HG02981 (cell line): ENCODE data around the gene PDZRN3.

Experiments used
- ATAC-seq: cut with Tn5 transposase; IDR thresholded peaks from one replicate; pipeline ENCODE4 v1.9.1; 2021; ENCODE audit warnings: mild to moderate bottlenecking, moderate library complexity; ENCODE audit not compliant: unreplicated experiment

Gene PDZRN3

DNA sequence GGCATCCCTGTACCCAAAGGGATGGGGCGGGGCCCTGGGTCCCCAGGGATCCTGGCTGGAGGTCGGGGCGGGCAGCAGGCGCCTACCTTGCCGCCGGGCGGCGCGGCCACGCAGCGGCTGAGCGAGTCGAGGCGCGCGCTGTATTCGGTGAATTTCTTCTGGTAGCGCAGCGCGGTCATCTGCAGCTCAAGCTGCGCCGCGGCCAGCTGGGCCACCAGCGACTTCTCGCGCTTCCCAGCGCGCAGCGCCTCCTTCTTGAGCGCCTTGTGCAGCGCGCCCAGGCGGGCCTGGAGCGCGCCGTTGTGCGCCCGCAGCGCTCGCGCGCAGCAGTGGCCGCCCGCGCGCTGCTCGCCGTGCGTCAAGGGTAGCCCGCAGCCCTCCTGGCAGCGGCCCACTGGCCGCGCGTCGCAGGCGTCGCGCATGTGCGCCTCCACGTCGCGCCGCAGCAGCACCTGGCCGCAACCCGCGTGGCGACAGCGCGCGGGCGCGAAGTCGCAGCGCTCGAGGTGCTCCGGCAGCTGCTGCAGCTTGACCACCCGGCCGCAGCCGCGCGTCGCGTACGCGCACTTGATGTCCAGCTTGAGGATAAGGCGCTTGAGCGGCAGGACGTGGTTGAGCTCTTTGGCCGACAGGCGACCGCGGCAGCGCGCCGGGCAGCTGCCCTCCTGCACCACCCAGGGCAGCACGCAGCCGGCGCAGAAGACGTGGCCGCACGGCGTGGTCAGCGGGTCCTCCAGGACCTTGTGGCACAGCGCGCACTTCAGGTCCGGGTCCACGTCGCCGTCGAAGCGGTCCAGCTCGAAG is 522 bp downstream of the PDZRN3 start:
- no peak for ATAC-seq

DNA sequence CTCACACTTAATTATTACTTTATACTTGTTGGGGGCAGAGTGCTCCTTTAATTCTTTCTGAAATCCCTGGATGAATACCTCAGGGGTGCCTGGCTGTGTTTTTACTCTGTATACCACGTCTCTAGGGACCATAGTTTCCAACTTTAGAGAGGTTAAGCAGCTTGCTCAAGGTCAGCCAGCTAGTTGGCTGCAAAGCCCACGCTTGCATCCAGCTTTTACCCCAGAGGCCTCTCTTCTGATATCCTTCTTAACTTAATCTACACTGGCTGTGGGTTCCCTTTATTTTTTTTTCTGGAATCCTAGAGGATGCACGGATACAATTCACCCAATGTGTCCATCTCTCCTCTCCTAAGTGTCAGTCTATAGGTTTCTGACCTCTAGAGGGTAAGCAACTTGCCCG is 1.4 kb downstream of the PDZRN3 start:
- no peak for ATAC-seq

DNA sequence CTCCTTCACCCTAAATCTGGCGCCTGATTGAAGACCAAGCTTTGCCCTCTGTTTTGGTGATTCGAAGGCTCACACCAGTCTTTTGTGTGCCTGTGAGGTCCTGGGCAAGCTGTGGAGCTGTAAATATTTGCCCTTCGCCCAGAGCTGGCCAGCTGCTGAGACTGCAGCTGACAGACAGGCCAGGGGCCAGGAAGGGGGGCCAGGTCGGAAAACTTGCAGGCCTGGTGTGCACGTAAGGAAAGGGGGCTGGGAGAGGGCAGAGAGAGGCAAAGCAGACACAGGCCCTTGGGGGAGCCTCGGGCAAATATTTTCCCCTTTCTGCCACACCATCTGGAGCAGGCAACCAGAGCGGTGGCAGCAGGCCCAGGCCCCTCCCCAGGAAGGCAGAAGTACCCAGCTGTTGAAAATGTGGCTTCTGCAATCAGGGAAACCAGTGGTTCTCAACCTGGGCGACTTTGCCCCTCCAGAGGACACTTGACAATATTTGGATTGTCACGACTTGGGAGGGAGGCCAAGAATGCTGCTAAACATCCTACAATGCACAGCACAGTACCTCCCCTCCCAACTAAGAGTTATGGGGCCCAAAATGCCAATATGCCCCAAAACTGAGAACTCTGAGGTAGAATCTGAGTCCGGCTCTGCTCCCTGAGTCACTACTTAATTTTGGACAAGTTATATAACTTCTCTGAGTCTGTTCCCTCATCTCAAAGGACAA is 2.5 kb downstream of the PDZRN3 start:
- no peak for ATAC-seq

DNA sequence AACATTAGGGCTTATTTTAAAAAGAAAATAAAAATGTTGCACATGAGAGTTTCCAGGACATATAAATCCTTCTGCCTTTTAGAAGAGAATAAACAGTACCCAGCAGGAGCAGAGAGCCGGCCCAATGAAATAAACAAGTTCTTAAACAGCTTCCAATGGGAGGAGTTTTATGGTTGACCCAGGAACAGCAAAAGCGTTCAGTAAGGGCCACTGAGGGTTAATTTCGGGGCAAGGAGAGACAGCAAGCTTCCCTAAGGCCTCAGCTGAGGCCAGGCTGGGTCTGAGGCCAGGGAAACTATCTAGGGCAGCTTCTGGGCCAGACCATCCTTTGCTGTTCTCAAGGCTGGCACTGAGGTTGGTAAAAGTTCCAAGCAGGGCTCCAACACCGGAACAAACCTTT is 3.4 kb downstream of the PDZRN3 start:
- no peak for ATAC-seq

DNA sequence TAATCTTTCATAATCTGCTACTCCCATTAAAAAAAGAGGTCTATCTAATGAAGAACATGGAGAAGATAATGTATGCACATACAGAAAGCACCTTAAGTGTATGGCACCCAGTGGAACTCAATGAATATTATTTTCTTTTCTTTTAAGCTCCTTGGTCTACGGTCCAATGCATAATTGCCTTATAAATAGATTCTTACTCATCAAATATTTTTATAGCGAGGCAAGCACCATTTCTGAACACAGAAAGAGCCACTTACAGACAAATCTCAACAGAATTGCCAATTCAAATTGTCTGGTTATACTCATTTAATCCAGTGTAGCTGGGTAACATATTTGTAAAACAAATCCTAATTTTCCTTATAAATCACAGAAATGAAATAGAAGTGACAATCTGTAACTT is 6.3 kb downstream of the PDZRN3 start:
- ATAC-seq = no peak

DNA sequence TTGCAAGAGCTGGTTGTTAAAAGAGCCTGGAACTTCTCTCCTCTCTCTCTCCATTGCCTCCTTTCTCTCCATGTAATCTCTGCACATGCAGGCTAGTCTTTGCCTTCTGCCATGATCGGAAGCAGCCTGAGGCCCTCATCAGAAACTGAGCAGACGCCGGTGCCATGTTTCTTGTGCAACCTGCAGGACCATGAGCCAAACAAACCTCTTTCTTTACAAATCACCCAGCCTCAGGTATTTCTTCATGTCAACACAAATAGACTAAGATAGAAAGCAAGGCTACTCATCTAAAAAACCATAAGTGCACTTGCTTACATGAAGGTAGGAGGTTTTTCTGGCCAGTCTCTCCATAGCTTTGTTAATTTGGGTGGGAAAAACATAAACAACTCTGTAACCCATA is 8.7 kb downstream of the PDZRN3 start:
- no peak for ATAC-seq

DNA sequence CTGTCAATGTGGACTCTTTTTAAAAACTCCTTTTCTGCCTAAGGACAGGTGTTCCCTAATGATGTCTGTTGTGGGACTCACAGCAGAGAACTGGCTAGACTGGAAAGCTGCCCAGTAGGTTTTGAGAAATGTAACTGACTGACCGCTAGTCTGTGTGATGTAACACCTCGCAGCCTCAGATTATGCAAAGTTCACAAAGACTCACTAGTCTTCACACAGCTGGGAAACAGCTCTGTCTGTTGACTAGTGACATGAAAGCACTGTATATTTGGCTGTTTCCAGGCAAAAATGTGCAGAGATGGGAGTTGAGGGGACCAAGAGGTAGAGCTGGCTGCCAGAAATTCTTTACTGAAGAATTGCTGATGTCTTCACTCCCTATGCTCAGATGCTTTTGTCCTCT is 10.3 kb downstream of the PDZRN3 start:
- ATAC-seq = no peak

DNA sequence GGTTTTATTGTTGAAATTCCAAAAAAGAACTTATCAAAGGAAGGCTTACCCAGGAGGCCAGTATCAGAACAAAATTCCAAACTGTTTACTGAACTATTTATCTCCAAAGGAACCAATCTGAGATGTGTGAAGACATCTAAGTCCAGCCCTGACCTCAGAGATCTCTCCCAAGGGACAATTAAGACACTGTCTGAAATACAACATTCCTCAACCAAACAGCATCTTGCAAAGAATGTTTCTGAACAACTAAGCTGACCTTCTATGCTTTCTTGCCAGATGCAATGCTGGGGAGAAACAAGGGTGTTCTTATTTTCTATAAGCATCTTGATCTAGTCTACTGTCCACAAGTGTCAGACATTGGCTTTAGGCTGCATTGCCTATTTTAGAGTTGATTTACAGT is 13.6 kb downstream of the PDZRN3 start:
- ATAC-seq = no peak

DNA sequence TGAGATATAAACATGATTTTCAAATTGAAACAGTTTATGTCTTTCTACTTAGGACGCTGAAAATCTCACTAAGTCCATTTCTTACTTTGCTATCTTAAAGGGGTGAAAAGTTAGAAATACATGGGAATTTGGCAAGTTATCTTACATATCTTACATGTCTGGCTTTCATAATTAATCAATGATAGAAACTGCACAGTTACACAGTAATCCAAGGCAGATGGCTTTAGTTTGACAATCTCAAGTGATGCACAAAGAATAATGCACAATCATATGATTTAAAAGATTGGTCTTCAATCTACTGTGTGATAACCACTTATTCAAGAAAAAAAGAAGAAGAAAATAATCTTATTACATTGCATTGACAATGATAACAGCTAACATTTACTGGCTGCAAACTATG is 14.2 kb downstream of the PDZRN3 start:
- ATAC-seq = no peak

DNA sequence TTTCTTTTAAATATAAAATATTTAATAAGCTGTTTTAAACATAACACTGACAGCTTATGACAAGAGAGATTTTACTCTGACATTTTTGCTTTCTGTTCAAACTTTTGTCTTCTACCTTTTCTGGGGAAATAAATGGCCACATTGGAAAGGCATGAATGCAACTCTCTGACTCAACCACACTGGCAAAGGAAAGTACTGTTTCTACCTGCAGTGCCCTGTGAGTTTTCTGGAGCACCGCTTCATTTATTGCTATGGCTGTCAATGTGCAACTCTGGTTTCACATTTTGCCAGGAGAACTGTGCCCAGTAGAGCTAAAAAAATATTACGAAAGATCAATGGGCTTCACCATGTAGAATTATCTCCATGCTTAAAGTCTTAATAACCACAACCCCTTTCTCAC is 15.1 kb downstream of the PDZRN3 start:
- ATAC-seq = no peak

DNA sequence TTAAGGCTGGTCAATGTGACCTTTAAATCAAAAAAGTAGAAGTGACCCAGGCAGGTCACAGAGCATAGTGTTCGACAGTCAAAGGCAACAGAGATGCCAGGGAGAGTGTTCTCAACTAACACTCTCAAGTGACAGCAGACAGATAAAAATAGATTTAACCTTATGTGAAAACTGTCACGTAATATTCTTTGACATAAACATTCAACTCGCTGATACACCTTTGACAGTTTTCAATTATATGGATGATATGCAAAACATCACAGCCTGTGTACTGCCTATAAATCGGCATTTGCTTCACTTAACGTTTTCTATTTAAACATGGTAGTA is 15.5 kb downstream of the PDZRN3 start:
- ATAC-seq = no peak

DNA sequence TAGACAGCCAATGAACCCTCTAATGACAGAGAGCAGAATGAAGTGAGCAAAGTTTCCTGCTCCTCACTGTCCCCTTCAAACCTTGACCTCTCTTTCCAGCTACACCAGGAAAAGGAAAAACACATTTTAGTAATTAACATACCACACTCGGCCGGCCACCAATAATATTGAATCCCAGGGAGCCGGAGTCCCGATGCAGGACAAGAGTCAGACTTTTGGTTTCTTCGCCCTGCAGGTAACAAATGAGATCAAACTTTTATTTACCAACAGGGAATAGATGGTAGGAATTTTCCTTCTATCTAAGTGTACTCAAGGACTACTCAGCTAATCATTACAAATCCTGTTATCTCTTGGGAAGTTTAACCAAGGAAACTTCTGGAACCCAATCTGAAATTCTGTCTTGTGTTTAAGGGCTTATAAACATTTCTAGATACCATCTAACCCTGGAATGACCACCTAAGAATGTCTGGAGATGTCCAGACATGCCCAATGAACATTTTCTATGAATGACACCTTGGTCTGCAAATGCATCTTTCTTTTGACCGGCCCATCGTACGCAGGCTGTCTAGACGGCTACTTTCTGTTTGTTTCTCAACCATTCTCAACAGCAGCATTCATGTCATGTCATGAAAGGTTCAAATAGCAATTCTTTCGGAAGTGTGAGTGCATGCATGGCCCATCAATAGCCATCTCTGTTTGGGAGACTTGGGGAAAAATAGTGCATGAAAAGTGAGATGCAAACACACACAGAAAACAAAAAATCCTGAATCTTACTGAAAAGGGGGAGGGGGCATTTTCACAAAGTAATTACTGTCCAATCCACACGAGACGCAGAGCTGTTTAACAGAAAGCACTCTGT is 16.1 kb downstream of the PDZRN3 start:
- ATAC-seq = no peak

DNA sequence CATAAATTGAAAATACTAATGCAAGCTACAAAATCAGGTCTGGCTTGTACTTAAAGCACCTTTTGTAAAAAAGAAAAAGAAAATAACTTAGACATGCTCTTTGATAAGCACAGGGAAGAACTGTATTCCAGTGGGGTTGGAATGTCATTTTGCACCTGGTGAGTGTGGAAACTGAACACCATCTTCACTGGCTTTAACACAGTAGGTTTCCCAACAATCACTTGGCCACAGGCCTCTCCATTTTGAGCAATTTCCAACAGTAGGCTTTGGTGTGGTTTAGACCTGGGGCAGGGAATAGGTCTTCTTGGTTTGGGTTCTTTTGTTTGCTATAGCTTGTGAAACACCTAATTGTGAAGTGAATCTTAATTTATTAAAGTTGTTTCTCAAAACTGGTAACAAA is 18.9 kb downstream of the PDZRN3 start:
- ATAC-seq = no peak

DNA sequence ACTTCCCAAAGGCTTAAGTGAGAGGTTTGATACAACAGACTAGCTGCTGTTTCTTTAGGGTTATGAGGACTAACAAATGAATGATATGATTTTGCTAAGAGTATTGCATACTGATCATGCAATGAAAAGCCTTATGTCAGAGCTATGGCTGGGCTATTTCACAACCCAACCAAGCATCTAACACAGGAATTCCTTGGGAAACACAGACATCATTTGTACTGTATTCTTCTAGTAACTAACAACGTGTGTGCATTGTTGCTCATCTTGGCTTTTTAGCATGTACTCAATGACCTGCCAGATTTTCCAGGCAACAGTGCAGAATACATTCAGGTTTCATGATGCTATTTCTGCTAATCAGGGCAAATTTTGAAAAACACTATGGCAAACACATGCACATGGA is 19.3 kb downstream of the PDZRN3 start:
- no peak for ATAC-seq

DNA sequence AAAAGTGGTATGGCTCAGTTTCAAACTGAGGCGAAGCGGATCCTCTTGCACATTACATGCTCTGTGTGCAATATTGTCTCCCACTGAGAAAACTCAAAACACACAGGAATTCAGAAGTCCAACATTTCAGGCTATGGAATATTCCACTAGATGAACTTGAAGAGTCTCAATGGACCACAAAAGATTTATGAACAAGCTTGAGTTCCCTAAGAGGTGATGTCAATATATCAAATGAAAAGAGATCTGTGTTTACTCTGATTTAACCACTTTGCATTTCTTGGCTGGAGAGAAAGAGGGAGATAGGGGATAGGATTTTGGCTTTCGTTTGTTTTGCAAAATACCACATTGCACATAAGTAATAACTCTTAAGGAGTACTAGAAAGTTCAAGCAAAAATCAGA is 20.3 kb downstream of the PDZRN3 start:
- no peak for ATAC-seq

DNA sequence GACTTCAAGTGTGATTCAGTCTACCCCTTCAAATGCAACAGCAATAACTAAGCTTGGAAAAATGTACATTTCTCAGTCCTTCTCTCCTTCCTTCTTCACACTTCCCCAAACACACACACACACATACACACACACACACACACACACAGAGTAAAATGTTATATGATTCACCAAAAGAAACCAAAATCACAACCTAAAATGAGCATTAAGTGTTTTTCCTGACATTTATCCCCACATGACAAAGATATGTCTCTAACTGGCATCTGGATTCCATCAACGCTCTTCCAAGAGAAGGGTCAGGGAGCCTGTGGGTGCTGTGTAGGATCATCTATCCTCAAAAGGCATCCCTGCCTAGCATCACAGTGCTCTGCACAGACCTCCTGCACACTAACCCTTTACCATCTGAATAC is 21.0 kb downstream of the PDZRN3 start:
- ATAC-seq = no peak

DNA sequence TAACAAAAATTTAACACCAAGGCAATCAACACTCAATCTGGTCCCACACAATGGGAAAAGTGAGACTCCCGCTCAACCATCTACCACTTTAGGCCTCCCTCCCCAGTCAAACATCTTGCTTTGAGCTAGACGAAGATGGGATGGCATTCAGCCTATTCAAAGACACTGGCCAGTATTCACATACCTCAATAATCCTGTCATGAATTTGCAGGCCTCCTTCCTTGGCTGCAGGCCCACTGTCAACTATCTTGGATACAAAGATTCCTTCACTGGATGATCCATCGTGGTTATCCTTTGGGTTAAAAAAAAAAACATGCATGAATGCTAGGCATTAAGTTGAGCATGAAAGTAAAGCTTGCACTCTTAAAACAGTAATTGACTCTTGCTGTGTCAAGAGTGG is 22.6 kb downstream of the PDZRN3 start:
- no peak for ATAC-seq

DNA sequence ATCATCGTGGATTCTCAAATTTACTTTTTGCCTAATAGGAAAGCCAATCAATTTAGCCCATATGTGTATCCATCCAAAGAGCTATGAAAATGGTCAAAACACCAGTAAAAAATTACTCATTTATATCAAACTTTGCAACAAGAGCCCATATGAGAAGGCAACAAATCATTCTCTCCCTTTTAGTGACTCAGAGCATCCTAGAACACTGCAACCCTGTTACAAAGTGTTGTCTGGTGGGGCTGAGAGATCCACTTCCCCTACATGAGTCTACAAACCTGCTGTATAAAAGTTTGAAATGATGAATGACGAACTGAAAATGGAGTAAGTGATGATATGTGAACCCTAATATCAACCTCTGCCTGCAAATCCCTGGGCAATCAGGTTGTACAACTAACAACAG is 23.3 kb downstream of the PDZRN3 start:
- no peak for ATAC-seq

DNA sequence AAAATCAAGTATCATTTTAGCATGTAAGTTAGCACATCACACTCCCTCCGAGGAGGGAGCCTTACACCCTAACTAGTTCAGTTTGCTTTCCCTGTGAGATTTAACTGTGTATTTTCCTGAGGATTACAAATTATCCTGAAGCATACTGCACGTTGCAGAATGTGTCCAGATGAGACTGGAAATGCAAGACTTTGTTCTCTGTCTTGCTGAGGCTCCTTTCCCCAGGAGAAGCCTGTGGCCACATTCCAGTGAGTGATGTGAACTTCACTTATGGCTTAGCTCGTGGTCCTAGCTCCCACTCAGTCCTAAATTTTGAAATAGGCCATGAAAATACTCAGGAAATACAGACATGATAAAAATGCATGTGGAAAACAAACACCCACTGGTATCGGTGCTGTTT is 23.7 kb downstream of the PDZRN3 start:
- ATAC-seq = no peak

DNA sequence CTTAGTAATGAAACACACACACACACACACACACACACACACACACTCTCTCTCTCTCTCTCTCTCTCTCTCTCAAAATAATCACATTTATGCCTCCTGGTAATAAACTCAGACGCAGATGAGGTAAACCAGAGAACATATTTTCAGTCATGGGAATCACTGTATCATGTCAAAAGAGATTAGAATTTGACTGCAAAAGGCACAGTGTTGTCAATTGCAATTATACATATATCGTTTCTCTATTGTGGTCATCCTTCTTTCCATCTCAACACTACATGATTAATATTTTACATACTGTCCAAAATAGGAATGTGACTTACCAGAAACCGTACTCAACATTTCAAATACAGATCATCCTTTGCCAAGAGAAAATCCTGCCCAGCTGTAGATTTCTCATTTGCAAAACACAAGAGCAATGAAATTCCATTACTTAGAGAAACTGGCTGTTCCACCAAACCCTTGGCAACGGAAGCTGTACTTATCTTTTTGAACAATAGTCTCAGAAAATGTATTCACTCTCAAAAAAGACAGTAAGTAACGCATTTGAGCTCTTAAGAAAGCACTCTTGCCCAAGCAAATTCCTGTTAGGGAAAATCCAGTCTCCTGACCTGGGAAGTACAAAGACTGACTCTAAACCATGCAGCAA is 24.3 kb downstream of the PDZRN3 start:
- no peak for ATAC-seq

DNA sequence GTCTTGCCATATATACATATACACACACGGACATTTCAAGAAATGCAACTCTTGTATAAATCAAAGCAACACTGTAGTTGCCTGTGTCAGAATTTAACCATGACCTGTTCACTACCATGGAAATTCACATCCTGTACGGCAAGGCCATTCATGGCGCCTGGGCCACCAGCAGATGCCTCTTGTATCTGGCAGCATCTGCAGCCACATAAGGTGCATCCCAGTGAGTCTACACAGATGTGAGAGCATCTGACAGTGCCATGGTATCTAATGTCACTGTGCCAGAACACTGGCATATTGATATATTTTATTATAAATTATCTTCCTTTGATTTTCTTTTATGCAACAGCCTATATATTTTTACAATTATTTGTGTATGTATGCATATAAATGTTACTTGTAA is 25.1 kb downstream of the PDZRN3 start:
- no peak for ATAC-seq
